Erythroblast (primary cell): ENCODE measurements around the gene MMAB.

ENCODE experiments used
- DNase-seq, 2 experiments: peaks; one replicate each; lab custom pipeline; 2025; lab: John Stamatoyannopoulos, UW
- GATA1 ChIP-seq: IDR thresholded peaks from 2 replicates; pipeline ENCODE4 v1.6.1; 2011; ENCODE audit warnings: low read depth, mild to moderate bottlenecking, control low read depth, low read length, moderate library complexity
- POLR2A ChIP-seq: IDR thresholded peaks from 2 replicates; pipeline ENCODE4 v1.6.1; 2011; ENCODE audit warnings: mild to moderate bottlenecking, low read length

The MMAB gene

DNA sequence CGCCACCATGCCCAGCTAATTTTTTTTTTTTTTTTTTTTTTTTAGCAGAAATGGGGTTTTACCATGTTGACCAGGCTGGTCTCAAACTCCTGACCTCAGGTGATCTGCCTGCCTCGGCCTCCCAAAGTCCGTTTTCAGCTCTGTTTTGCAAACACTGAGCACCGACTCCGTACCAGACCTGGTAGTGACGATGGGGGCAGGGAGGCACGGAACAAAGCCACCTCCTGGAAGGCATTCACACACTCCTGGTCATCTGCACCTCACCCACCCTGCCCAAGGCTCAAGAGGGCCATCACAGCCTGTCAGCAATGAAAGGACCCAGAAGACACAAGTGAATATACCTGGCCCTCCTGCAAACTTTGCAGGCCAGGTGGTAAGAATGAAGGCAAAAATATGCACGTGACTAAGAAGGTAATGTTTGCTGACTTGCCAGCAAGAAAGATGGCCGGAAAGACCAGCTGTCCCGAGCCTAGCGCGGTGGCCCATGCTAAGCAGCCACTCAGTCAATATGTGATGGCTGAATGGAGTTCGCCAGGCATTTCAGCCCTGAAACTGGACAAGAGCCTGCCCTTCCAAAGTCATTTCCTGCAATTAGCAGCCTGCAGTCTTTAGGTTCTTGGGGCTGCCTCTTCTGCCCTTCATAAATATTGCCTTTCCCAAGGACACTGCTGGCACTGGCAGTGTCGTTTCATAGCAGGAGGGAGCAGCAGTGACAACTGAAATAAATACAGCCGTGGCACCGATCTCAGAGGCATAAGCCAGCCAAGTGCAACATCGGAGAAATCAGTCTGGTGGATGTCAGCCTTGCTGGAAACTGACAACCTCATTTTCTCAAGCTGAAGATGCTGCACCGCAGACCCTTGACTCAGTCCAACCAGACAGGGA is 17.6 kb downstream of the MMAB start:
- TF ChIP-seq POLR2A = peak; percentile 16
- TF ChIP-seq GATA1 = no peak
- no peak for DNase-seq

DNA sequence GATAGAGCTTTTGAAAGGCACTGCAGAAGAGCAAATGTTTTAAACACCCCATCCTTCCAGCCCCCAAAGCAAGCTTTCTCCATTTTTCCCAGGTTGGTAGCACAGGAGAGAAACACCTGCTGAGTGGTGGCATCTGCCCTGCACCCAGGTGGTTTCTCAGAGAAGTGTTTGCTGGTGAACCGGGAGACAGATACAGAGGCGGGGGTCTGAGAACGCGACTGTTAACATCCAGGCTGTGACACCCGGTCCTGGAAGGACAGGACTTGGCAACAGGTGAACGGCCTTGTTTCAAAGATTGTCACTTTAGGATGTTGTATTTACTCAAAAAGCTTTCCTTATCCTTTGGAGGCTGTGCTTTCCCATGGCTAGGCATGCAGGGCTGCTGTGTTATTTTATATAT is 18.5 kb downstream of the MMAB start:
- no peak for TF ChIP-seq POLR2A
- no peak for TF ChIP-seq GATA1
- DNase-seq = no peak

DNA sequence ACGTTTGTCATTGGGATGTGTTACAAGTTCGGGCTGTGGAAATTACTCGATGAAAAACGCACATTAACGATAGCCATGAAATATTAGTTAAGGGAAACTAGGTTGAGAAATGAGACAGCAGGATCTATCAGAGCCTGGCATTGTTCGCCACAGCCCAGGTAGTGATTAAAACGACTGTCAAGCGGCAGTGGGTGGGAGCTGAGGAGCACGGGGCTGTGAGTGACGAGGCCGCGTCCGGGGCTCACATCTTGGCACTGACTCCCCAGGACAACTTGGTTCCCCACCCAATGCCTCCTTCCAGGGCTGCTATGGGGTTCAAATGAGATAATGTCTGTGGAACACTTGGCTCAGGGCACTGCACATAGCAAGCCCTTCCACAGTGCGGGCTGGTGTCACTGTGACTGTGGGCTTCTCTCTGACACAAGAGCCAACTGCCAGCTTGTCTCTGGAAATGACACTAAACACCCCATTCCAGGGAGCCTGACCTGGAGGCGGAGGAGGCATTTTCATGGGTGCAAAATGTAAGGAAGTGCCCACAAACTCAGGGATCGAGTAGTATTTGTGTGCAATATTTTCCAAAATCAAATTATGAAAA is 19.3 kb downstream of the MMAB start:
- no peak for TF ChIP-seq GATA1
- peak; percentile 33 for TF ChIP-seq POLR2A
- DNase-seq = no peak

DNA sequence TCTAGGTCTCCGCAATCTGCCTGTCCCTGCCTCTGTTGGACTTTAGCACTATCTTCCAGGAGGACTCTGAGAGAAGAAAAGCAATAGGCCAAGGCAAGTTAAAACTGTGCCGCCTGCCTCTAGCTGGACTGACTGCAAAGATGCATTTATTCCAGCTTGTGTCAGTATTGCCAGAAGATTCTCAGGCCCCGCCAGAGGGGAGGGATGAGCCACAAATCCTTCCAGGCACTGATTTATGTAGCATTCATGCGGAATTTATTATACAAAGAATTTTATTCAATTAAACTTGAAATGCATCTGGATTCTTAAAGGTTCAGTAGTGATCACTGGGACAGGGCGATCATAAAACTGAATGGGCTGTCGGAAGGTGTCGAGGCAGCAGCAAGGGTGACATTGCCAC is 19.8 kb downstream of the MMAB start:
- DNase-seq = no peak

DNA sequence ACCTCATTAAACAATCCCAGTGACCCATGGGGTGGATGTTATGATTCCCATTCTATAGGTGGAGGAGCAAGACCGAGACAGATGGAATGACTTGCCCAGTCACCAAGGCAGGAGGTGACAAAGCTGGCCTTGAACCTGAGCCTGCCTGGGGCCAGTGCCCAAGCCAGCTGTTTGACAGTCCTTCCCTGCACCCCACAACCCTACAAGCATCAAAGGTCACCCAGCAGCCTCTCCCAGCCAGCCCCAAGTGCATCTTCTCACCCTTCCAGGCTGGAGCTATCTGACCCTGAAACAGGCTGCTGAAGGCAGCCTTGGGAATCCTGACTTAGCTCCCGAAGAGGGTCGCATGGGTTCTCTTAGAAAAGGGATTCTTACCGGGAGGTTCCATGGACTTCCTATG is 20.3 kb downstream of the MMAB start:
- TF ChIP-seq POLR2A (no peak), GATA1 (no peak)
- DNase-seq = no peak

More for the DNA sequence above, 19.8 kb downstream of the MMAB start:
- TF ChIP-seq POLR2A (no peak), GATA1 (no peak)

DNA sequence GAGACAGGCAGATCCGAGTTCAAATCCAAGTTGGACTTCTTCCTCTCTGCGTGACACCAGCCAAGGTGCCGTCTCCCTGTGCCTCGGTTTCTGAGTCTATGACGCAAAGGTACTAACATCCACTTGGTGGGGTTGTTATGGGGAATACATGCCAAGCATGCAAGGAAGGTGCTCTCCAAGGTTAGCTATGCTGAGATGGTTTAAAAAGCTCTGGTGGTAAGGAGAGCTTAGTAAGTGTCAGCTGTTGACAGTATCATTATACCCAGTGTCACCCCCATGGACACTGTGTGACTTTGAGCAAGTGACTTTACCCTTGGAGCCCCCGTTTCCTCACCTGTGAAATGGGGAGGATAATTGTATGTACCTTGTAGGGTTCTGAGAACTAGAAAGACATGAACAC is 22.2 kb downstream of the MMAB start:
- DNase-seq = no peak
- no peak for TF ChIP-seq POLR2A
- no peak for TF ChIP-seq GATA1

DNA sequence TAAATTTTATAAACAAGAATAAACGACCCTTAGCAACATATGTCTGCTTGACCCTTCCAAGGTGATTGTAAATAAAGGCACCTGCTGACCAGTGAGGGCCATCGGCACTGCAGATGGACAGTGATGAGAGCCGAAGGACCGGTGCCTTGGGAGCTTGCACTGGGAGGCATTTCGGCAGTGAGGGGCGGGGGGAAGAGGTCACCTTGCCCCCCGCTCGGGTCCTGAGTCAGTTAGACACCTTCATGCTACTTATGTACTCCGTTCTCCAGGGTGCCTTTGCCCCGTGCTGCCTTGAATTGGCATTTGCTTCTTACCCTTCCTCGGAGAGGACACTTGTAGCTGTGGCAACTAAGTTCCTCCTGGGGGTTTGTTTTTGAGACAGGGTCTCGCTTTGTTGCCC is 23.0 kb downstream of the MMAB start:
- DNase-seq = no peak
- TF ChIP-seq POLR2A = no peak
- TF ChIP-seq GATA1 = no peak

DNA sequence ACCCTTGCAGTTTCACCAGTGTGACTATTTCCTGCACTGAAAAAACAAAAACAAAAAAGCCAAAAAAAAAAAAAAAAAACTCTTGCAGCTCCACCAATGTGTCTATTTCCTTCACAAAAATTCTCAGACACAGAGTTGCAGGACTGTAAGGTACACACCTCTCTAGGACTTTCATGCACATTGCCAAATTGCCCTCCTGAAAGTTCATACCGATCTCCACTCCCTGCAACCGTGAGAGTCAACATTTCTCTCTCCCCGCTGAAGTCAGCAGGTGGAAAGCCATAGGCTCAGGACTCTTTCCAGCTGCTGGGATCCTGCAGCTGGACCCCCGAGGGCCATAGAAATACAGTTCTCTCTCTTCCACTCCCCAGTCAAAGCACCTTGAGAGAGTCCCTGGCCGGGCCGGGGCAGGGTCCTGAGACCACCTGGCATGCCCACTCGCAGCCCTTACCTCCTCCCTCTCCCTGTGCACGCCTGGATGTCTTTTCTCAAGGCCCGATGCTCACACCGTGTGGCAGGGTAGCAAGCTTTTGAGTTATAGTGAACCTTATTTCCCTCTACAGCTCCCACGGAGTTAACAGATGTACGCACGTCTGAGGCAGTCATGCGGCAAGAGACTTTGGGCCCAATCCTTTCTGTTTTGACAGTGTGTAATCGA is 23.6 kb downstream of the MMAB start:
- no peak for TF ChIP-seq POLR2A
- no peak for TF ChIP-seq GATA1
- DNase-seq = no peak

DNA sequence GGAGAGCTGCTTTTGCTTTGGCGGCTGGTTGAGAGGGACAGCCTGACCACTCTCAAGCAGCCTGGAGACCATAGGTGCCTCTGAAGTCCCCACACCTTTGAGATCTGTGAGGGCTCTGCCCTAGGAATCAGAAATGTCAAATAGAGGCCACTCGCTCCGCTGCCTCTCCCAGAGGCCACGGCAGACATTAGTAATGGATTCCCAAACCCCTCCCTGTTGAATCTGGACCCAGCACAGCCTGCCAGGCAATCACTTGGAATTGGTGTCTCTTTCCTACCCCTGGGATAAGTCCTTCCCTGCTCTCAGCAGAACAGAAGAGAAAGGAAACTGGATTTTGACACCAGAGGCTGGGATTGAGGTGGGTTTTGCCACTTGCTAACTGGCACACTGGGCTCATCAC is 25.0 kb downstream of the MMAB start:
- TF ChIP-seq POLR2A (no peak), GATA1 (no peak)

DNA sequence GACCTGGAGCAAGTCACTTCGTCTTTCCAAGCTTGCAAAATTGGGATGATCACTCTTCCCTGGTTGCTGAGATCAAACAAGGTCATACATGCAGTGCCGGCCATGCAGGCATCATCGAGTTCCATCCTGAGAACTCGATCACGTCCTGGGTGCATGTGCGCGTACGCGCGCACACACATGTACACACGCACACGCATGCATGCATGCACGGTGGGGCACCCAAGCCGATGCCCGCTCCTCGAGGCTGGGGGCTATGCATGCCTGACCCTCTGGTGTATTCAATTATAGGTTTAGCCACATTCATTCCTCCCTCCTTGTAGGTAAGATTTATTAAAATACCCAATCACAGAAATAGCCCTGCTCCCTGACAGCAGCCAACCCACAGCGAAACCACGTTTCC is 26.0 kb downstream of the MMAB start:
- no peak for TF ChIP-seq GATA1
- TF ChIP-seq POLR2A = no peak
- no peak for DNase-seq

More for the DNA sequence above, 25.0 kb downstream of the MMAB start:
- no peak for DNase-seq

DNA sequence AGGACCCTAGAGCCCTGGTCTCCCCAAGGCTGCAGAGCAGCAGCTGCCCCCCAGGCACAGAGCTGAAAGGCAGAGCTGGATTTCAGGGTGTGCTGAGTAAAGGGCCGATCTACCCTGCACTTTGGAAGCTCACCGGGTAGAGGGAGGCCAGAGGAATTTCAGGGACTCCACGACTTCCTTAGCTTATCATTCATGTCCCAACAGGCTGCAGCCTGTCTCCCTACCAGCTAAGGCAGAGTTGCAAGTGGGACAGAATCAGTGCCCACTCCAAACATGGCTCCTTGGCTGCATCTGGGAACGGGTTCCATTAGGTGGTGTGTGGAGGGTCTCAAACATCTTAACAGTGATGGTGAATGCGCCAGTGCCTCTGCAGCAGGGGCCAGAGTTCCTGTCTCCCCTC is 27.5 kb downstream of the MMAB start:
- DNase-seq = no peak
- TF ChIP-seq GATA1 (no peak), POLR2A (no peak)

DNA sequence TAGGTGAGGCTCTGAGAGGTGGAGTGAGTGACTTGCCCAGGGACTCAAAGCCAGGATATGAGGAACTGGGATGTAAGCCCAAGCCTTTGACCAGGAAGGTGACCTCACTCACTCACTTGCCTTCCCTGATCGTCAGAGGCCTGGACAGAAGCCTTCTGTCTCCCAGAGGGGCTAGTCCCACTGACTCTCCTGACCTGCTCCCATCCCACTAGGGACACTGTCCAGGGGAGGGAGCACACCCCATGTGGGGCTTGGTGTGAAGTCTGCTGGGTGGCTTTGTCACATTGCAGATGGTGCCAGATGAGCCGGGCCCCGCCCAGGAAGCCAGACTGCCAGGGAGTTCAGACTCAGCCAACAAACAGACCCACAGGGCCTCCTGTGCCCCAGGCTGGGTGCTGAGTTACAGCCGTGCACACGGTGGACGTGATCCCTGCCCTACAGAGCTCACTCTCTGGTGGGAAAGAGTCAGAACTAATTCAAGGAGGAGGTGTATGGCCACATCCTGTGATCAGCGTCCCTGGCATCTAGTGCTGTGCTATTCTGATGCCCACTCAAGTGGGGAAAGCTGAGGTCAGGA is 28.3 kb downstream of the MMAB start:
- no peak for DNase-seq

DNA sequence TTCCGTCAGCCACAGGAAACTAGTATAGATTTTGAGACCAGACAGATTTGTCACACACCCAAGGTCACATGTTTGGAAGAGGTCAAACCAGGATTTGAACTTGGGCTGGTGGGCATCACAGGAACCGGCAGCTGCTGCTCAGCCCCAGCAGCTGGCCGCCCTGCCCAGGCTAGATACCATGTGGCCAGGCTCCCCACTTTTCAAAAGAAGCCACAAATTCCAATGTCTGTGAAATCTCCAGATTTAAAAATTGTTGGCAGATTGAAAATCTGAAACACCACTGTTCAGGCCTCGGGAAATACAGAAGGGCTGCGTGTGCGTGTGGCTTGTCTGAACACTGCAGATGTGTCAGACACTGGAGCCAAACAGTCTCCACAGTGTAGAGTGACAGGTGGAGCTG is 30.4 kb downstream of the MMAB start:
- no peak for DNase-seq
- TF ChIP-seq GATA1 (no peak), POLR2A (no peak)

More for the DNA sequence above, 28.3 kb downstream of the MMAB start:
- TF ChIP-seq POLR2A (no peak), GATA1 (no peak)

DNA sequence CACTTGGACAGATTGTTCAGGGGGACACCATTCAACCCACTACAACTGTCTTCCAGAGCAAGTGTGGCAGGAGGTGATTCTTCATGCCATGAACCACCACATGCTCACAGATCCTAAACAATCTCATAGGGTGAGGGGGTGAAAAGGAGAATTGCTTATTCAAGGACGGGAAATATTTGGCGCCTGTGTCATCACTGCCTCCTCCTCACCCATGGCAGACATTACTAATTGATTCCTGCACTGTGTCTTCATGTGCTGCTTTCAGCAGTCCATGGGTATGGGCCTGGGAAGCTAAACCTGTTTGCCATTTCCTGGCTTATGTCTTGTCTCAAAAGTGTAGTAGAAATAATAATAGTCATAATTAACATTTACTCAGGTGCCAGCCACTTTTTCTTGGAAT is 31.3 kb downstream of the MMAB start:
- DNase-seq = no peak
- TF ChIP-seq GATA1 (no peak), POLR2A (no peak)

DNA sequence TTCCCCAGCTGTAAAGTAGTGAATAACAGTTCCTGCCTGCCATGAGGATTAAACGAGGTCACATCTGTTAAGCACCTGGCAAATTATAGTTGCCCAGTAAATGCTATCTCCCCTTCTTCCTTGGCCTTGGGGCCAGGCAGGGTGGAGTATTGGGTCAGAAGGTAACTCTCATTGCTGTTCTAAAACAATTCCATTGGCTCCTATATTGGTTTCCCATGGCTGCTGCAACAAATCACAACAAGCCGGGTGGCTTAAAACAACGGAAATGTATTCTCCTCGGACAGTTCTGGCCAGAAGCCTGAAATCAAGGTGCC is 31.9 kb downstream of the MMAB start:
- TF ChIP-seq GATA1 (no peak), POLR2A (no peak)
- DNase-seq = no peak
